NOMO-1 treated with dmso at 0.1 percent for 144 hours (cell line): ENCODE measurements around the gene MORN3.
"Not testable (repeated sequence)": the region's sequence is repeated elsewhere in the genome, so short reads cannot be mapped to it uniquely, and the experiment has no call there.

Experiments
- DNase-seq: peaks from one replicate; lab custom pipeline; 2025; ENCODE audit not compliant: unreplicated experiment; lab: John Stamatoyannopoulos, UW

The MORN3 gene

GRCh38 chr12:121669521-121669900 is at the start of gene MORN3:
TSS of gene MORN3 (minus strand) at chr12:121669654. CDS start at chr12:121669483, 171 bp downstream.
- no peak for DNase-seq

GRCh38 chr12:121718653-121719239 is 49.3 kb upstream of the MORN3 start:
- DNase-seq: no peak

DNA sequence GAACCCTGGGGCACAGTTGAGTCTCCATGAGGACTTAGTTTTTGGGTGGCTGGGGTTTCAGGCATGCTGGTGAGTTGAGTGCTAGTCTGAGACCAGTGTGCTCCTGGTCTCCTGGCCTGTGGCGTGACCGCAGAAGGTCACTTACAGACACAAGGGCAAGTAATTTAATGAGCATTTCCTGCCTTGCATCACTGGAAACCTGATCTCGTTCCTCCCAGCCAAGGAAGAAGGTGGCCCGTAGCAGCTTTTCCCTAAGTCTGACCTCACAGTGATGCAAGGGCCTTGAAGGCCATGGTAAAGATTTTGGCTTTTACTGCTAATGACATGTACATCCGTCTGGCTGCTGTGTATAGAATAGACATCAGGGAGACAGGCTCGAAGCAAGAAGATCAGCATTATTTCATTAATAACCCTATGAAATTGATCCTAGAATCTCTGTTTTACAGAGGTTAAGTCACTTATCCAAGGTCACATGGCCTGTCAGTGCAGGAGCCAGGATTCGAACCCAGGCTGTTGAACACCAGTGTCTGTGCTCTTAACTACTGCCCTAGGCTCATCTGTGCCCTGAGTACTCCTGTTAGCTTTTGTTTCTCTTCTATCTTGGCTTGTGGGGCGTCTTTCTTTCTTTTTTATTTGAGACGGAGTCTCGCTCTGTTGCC is 47.7 kb upstream of the MORN3 start:
- peak; percentile 57 for DNase-seq

DNA sequence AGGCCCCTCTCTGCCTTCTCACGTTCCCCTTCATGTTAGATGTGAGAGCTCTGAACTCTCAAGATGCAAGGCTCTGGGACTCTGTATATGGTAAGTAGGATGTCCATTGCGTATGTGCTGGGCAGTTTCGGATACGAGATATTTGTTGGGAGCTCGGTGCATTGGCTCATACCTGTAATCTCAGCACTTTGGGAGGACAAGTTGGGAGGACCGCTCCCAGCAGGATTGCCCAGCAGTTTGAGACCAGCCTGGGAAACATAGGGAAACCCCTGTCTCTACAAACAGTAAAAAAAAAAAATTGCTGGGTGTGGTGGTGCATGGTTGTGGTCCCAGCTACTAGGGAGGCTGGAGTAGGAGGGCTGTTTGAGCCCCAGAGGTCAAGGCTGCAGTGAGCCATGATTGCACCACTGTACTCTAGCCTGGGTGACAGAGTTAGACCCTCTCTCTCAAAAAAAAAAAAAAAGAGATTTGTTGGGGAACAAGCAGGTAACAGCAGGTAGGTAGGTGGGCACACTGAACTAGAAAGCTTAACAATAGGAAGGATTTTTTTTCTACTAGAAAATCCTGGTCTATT is 46.5 kb upstream of the MORN3 start:
- DNase-seq: no peak

GRCh38 chr12:121715055-121715454 is 45.6 kb upstream of the MORN3 start:
- DNase-seq: not testable (repeated sequence)

DNA sequence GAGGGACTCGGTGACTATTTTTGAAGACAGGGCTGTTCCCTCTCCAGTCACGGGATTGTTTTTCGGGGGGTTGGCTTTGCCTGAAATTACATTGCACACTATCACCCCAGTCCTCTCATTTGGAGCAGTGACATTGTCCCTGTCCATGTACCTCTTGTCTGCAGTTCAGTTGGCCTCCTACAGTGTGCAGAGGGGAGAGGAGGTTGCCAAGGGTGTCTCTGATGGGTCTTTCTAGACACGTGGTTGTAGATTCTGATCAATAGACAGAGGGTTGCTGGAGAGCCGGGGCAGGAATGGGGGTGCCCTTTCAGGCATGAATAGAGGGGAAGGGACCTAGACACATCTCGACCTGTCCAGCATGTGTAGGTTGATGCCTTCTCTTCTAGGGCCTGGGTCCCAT is 44.3 kb upstream of the MORN3 start:
- no peak for DNase-seq

DNA sequence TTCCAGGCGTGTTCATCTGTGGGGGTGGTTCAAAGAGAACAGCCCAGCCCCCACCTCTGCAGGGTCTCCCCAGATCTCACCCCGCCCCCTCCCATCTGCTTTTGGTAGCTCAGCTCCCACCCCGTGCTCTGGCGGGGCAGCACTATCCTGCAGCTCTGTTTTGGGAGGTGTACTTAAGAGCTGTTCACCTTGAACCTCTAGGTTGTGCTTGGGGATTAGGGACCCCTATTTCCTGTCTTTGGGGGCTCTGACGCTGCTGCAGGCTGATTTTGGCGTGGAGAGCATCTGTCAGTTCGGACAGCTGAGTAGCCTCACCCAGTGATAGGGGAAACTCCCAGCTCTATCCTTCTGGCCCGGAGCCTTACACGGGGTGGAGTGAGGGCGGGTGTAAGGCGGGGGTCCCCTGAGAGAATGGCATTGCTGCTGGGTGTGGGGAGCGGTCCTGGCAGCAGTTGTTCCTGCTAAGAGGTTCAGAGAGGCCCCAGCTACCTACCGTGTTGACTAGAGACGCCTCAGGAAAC is 43.9 kb upstream of the MORN3 start:
- DNase-seq: no peak

GRCh38 chr12:121712461-121713256 is 43.2 kb upstream of the MORN3 start, which contains the start of gene TMEM120B:
TSS of gene TMEM120B (plus strand) at chr12:121712752. CDS start at chr12:121712896, 144 bp downstream.
- DNase-seq: peak; percentile 33

DNA sequence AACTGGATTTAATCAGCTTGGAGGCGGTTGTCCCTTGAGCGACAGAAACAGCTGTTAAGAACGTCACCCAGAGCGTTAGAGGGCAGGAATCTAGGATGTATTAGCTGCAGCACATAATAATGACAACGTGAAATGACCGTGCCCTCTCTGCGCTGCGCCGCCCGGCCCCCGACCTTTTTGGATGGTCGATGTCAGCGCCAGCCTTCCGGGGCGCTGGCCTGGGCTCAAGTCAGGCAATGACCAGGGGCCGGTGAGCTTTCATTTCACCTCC is 42.7 kb upstream of the MORN3 start:
- peak; percentile 20 for DNase-seq

DNA sequence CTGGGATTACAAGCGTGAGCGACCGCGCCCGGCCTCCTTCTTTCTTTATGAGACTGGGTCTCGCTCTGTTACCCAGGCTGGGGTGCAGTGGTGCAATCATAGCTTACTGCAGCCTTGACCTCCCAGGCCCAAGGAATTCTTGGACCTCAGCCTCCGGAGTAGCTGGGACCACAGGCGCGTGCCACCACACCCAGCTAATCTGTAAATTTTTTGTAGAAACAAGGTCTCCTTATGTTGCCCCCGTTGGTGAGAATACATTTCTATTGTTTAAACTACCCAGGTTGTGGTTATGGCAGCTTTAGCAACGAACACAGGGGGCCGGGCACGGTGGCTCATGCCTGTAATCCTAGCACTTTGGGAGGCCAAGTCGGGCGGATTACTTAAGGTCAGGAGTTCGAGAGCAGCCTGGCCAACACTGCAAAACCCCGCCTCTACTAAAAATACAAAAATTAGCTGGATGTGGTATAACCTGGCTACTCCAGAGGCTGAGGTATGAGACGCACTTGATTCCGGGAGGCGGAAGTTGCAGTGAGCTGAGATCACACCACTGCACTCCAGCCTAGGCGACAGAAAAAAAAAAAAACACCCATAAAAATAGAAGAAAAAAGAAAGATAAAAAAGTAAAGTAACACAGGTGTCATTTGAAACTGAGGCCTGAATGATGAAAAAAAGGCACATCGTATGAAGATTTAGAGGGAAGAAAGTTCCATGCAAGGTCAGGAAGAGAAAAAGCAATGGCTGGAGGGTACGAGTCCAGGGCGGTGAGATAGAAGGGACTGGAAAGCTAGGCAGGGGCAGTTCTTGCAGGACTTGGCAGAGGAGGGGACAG is 42.1 kb upstream of the MORN3 start:
- no peak for DNase-seq

DNA sequence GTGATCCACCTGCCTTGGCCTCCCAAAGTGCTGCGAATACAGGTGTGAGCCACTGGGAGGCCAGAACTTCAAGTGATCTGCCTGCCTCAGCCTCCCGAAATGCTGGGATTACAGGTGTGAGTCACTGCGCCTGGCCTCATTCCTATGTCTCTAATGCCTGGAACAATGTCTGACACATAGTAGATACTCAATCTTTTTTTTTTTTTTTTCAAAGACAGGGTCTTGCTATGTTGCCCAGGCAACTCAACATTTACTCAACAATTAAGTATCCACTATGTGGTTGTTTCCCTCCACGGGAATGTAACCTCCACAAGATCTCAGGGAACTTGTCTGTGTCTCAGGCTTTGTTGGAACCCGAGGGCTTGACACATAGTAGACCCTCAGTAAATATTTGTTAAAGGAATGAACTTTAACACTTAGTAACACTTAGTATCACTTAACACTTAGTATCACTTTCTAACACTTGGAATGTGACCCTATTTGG is 40.1 kb upstream of the MORN3 start:
- no peak for DNase-seq

DNA sequence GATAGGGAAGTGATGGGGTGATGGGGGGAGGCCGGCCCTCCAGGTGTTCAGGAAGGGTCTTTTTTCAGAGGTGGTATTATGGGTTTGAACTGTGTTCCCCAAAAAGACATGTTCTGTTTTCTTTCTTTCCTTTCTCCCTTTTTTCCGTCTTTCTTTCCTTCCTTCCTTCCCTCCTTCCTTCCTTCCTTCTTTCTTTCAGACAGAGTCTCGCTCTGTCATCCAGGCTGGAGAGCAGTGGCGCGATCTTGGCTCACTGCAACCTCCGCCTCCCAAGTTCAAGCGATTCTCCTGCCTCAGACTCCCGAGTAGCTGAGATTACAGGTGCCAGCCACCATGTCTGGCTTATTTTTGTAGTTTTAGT is 39.6 kb upstream of the MORN3 start:
- DNase-seq: not testable (repeated sequence)

DNA sequence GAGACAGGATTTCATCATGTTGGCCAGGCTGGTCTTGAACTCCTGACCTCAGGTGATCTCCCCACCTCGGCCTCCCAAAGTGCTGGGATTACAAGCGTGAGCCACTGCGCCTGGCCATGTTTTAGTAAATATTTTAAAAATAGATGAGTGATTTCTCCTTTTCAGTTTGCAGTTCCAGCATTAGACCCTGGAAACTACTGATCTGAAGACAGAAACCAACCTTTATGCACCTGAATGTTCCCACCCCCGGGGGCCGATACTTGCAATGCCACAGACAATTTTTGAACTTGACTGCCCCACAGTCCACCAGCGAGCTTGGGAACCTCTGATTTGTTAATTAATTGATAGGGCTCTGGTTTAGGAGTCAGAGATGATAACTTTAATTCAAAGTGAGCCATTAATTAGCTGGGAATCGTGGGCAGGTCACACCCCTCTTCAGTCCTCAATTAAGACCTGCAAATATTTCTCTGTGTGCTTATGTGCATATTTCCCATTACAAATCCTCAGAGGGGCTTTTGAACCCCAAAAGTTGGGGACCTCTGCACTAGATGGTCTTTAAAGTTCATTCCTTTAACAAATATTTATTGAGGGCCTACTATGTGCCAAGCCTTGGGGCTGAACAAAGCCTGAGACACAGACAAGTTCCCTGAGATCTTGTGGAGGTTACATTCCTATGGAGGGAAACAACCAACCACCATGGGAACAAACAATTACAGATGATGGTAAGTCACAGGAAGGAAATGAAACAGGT is 39.0 kb upstream of the MORN3 start:
- DNase-seq: no peak

DNA sequence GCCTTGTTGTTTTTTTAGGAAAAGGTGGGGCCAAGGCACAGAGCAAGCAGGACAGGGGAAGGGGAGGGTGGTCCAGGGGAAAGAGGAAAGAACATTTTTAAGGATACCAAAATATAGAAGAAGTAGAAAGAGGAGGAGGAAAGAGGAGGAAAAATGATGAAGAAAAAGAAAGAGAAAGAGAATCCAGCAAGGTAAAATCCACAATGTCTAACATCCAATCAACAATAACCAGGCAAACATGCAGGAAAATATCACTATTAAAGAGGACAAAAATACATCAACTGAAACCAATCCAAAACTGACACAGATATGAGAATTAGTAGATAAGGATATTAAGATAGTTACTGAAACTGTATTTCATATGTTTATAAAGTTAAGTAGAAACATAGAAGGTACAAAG is 36.1 kb upstream of the MORN3 start:
- DNase-seq: no peak

DNA sequence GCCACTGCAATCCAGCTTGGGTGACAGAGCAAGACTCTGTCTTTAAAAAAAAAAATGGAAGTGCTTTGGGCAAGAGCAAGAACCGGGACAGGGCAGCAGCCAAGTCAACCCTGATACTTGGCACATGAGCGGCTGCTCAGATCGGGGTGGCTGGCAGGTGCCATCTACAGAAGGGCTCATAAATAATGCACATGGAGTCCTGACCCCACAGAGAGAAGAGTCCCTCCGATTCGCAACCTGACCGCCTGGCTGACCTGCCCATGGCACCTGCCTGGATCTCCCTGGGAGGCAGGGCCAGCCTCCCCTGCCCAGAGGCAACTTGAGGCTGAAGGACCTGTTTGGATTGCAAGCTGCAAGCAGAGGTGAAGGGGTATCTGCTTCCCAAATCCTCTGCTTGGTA is 33.5 kb upstream of the MORN3 start:
- no peak for DNase-seq

- DNase-seq: no peak
Observed at GRCh38 chr12:121701667-121702277, 32.3 kb upstream of the MORN3 start.

- DNase-seq: not testable (repeated sequence)
Observed at GRCh38 chr12:121697861-121698260, 28.4 kb upstream of the MORN3 start.

GRCh38 chr12:121697093-121697698 is 27.7 kb upstream of the MORN3 start:
- DNase-seq: peak; percentile 9

DNA sequence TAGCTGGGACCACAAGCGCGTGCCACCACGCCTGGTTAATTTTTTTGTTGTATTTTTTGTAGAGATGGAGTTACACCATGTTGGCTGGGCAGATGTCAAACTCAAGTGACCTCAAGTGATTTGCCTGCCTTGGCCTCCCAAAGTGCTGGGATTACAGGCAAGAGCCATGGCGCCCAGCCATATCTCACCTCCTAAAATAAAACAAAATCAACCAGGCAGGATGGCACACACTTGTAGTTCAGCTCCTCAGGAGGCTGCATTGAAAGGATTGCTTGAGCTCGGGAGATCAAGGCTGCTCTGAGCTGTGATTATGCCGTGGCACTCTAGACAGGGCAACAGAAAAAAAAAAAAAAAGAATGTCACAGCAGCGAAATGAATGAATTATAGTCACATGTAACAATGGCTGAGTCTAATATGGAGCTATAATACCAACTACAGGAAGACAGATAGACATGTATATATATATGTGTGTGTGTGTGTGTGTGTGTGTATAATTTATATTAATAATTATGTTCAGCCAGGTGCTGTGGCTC is 23.8 kb upstream of the MORN3 start:
- DNase-seq: no peak
